Retinal pigment epithelial cell (primary cell): ENCODE data around the gene MOGAT1.

Source experiments
- DNase-seq: peaks from one replicate; pipeline ENCODE4 v3.0.0-alpha.2; 2010; ENCODE audit warnings: low read depth
- H3K4me3 ChIP-seq: 2 replicates; pipeline ENCODE4 v1.5.1; 2011; ENCODE audit warnings: mild to moderate bottlenecking, low read length, control low read depth, moderate library complexity
- CTCF ChIP-seq: conservative IDR thresholded peaks from 2 replicates; pipeline ENCODE4 v1.5.1; 2011; ENCODE audit warnings: low read depth, low read length, control low read depth, inconsistent platforms

Gene MOGAT1

GRCh38 chr2:222641336-222641735 lies 30.1 kb upstream of the MOGAT1 start:
- H3K4me3 ChIP-seq, result no peak overlapping the region
- TF ChIP-seq CTCF, result no peak
- DNase-seq, result no peak

GRCh38 chr2:222643134-222643533 lies 28.3 kb upstream of the MOGAT1 start:
- TF ChIP-seq CTCF, result no peak
- DNase-seq, result no peak
- H3K4me3 ChIP-seq, result no peak overlapping the region

GRCh38 chr2:222646008-222646407 lies 25.4 kb upstream of the MOGAT1 start:
- no peak for DNase-seq
- H3K4me3 ChIP-seq, result no peak overlapping the region
- no peak for TF ChIP-seq CTCF

GRCh38 chr2:222649801-222650200 lies 21.7 kb upstream of the MOGAT1 start:
- no peak overlapping the region for H3K4me3 ChIP-seq
- TF ChIP-seq CTCF, result no peak
- no peak for DNase-seq

- no peak for TF ChIP-seq CTCF
- no peak for DNase-seq
- H3K4me3 ChIP-seq, result no peak overlapping the region
Measured at GRCh38 chr2:222651718-222652418, 19.6 kb upstream of the MOGAT1 start.

GRCh38 chr2:222652491-222653255 lies 18.8 kb upstream of the MOGAT1 start:
- TF ChIP-seq CTCF, result no peak
- no peak for DNase-seq
- H3K4me3 ChIP-seq, result no peak overlapping the region

GRCh38 chr2:222653280-222653679 lies 18.2 kb upstream of the MOGAT1 start:
- TF ChIP-seq CTCF, result no peak
- DNase-seq, result no peak
- no peak overlapping the region for H3K4me3 ChIP-seq
